22Rv1 (cell line): Measurements from ENCODE around the gene TMEM106C.

Experiments used
- CTCF ChIP-seq: fragments of 450-650 bp; IDR thresholded peaks from 2 replicates; pipeline ENCODE4 v1.5.1; 2017; ENCODE audit warnings: mild to moderate bottlenecking
- ZFX ChIP-seq: fragments of 450-650 bp; IDR thresholded peaks from 2 replicates; pipeline ENCODE4 v1.6.1; 2017; ENCODE audit warnings: antibody characterized with exemption, borderline replicate concordance

GRCh38 chr12:47954467-47955045 lies 8.8 kb upstream of the TMEM106C start:
- TF ChIP-seq CTCF = no peak
- no peak for TF ChIP-seq ZFX
